Fibroblast of skin of right biceps (primary cell): Measurements from ENCODE around the gene SKAP1.
"Not testable (repeated sequence)": the region's sequence is repeated elsewhere in the genome, so short reads cannot be mapped to it uniquely, and the experiment has no call there.

ENCODE experiments used
- DNase-seq: peaks from one replicate; pipeline ENCODE4 v3.0.0-alpha.2; 2013

SKAP1 gene

DNA sequence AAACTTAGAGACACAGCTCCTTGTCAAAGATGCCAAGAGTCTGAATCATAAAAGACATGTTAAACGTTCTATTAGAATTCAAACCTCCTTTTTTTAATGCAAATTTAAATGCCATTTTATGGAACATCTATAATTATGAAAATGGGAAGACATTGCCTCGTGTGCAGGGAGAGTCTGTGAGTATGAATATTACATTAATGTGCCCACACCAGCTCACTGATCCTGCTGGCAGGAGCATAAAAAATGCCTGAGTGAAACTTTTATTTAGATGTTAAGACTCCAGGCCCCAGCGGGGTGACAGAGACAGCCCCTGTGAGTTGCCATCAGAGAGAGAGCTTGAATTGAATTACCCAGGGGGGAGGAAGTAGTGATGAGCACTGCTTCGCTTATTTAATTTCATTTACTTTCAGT, 237.7 kb downstream of the SKAP1 start:
- DNase-seq, result peak; percentile 10

DNA sequence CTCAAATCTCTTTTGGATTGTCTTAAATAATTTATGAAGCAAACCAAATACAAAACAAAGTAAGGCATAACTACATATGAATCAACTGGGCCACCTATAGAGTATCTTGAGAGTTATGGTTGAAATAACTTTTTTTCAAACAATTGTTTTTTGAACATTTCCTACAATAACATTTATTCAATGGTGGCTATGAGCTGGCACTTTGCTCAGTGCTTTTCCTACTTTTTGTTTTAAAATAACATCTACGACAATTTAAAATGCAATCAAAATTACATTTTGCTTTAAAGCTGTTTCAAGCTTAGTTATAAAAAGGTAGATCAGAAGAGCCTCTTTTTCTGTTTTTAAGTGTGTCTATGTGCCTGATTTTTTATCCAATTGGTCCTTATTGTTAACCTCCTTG, 238.7 kb downstream of the SKAP1 start:
- no peak for DNase-seq

DNA sequence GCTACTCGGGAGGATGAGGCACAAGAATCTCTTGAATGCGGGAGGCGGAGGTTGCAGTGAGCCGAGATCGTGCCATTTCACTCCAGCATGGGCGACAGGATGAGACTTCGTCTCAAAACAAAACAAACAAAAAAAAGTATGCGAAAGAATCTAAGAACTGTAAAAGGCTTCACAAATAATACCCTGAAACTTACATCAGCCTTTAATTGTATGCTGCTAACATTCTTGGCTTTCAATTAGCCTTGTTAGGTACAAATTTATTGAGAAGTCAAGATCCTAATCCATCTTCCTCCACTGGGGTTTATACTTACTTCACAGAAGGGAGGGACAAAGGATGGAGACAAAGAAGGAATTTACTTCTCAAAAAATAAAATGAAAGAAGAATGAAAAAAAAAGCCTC, 239.1 kb downstream of the SKAP1 start:
- DNase-seq, result no peak

DNA sequence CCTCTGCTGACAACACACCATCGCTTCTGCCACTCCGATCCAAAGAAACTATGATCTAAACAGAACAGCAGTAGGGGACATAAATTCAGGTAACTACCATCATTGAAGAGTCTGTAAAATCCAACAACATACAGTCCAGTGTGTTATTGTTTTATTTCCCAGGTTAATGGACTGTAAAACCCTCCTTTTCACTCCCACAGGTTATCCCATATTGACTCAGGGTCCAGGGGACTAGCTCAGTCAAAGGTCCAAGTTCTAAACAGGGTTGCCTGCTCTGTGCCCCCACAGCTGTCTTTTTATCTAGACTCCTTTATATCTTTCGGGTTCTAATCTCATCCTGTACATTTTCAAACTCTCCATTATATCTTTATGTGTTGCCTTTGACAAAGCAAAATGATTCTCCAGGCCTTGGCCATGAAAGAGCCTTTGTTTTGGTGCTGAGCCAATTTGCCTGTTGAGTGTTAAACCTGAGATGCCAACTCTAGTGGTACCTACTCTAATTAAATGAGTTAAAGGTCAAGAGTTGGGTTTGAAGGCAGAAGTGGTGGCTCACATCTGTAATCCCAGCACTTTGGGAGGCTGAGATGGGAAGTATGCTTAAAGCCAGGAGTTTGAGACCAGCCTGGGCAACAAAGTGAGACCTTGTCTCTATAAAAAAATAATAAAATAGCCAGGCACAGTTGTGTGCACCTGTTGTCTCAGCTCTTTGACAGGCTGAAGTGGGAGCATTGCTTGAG, 242.0 kb downstream of the SKAP1 start:
- no peak for DNase-seq

DNA sequence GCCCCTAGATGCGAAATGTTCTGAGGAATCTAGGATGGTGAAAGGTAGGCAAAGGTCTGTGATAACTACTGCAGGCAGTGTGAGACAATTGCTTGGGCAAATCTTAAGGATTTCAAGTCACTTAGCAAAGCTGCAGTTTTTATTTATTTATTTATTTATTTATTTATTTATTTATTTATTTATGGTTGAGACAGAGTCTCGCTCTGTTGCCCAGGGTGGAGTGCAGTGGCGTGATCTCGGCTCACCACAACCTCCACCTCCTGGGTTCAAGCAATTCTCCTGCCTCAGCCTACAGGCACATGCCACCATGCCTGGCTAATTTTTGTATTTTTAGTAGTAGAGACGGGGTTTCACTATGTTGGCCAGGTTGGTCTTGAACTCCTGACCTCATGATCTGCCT, 243.7 kb downstream of the SKAP1 start:
- not testable (repeated sequence) for DNase-seq

DNA sequence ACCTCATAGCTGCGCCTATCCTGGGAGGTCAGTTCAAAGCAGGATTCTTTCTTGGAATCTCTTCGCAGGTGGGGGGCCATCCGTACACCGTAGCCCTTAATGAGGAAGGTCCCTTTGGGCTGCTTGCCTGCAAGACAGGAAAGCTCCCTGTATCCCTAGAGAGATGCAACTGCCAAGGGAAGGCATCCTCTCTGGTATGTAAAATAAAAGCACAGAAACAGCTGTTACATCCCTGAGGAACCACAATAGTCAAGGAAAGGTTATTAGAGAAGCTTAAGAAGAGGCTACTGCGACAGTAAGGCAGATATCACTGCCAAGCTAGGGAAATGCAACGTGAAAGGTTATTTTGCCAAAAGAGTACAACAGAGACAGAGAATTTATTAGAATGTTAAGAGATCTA, 245.3 kb downstream of the SKAP1 start:
- no peak for DNase-seq

DNA sequence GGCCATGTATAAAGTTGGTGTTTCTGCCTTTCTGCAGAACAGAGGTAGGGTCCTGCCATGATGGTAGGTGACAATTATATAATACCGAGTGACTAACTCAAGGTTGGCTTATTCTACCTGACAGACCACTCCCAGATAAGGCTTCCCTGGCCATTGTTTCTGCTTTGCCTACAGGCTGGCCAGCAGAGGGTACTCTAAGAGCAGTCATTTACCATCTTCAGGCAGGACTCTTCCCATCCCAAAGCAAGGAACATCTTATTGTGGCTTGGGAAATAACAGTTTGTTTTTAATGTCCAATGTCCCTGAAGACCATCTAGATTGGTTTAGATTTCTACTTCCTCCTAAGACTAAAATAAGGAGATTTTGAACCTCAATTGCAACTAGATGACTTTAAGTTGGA, 248.4 kb downstream of the SKAP1 start:
- DNase-seq, result peak; percentile 22

DNA sequence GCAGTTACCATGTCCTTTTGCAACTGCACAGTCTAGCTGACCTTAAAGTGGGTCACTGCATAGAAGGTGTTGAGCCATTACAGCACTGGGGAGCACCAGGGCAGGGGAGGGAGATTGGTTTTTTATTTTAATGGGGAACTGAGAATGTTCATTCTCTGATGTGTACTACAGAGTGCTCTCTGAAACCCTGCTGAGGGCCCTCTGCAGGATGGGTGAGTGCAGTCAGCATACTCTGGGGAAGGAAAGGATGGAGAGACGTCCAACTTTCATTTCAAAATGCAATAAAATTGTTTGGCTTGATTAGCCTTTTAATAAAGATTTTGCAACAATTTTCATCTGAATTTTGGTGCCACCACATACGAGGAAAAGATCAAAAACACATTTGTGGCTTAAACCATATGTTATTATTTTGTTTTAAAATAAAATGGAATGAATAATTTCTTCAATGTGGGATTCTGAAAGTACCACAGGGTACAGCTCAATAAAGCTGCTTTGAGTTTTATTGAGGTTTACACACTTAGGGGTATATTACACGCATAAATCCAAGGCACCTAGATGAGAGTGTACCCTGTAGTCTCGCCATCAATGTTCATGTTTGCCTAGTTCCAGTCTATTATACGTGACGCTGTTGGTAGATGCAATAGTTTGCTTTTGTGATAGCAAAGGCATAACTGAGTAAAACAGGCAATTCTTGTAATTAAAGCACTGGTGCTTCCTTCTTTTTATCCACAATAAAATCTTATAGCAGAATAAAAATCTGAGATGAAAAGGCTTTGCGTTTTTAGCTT, 249.0 kb downstream of the SKAP1 start:
- no peak for DNase-seq

DNA sequence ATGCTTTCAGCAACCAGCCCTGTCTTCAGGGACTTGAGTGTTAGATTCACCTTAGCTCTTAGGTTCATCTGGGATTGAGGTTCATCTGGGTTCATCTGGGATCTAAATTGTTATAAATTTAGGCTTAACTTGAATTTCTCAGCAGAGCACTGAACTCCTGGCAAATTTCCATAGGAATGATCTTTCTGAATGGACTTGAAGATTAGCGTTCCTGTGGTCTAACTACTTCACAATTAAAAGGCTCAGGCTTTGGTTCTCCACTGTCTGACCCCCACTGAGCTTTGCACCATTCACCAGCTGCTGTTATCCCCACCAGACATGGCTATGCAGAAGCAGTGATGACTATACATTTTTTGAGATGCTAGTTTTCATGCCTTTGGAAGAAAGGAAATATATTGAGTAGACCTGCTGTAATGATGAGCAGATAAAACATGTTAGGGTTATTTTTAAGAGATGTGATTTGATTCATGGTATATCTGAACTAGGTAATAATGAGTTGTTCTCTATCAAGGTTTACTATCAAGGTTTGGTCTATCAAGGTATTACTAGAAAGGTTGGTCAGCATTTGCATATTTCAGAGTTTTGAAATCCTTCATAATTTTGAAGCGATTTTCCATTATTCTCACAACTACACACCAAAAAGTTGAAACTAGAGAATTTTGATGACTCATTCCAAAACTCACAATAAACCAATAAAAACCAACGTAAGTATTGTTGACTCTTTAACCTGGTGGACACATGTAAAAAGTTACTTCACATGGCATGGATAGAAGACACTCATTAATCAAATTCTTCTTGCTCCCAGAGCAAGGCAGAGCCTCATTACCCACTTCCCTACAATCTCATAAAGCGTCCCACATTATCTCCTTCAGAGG, 250.7 kb downstream of the SKAP1 start:
- peak; percentile 19 for DNase-seq

DNA sequence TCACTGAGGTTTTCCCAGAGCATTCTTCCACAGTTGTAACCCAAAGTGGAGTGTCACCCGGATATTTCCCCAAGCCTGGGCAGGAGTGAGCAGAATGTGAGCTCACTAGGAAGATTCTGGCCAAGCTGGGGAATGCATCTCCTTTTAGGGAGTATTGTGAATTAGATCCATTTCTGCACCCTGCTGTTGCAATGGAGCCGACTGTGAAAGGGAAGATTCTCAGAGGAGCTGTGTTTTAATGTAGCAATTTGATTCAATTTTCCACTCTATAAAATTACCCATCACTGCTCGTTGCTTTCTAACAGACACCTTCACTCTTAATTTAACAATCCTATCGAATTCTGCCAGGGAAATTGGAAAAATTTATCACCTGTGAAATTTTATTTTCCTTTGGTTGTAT, 251.7 kb downstream of the SKAP1 start:
- DNase-seq, result no peak

DNA sequence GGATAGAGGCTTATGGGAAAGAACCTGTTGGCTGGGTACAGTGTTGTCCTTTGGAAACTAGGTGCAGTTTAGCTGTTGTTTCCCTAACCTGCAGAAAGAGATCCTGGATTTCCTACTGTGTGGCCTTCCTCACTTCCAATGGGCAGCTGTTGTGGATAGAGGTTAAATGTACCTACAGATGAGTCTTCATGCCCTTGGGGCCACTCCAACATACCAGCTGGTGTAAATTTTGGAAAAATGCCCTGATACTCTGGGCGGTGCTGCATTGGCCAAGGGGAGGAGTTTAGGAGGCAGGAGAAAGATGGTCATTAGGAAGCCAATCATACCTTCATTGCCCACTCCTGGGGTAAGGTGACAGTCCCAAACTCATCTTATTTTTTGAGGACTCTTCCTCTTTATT, 252.2 kb downstream of the SKAP1 start:
- DNase-seq, result no peak

DNA sequence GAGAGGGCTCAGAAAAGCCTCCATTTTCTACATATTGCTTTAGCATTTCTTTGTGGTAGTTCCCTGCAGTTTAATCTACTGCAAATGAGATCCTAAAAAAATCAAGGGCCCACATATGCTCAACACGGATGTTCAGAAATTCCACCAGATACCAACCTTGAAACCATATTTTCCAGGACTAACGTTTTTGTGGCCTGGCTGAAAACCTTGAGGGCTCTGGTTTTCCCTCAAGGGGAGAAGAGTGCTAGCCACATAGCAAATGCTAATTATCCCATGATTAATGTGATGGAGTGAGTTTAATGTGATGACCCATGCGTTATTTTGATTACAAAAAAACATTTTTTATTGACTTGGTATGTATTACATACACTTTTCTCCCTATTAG, 253.6 kb downstream of the SKAP1 start:
- DNase-seq, result no peak

DNA sequence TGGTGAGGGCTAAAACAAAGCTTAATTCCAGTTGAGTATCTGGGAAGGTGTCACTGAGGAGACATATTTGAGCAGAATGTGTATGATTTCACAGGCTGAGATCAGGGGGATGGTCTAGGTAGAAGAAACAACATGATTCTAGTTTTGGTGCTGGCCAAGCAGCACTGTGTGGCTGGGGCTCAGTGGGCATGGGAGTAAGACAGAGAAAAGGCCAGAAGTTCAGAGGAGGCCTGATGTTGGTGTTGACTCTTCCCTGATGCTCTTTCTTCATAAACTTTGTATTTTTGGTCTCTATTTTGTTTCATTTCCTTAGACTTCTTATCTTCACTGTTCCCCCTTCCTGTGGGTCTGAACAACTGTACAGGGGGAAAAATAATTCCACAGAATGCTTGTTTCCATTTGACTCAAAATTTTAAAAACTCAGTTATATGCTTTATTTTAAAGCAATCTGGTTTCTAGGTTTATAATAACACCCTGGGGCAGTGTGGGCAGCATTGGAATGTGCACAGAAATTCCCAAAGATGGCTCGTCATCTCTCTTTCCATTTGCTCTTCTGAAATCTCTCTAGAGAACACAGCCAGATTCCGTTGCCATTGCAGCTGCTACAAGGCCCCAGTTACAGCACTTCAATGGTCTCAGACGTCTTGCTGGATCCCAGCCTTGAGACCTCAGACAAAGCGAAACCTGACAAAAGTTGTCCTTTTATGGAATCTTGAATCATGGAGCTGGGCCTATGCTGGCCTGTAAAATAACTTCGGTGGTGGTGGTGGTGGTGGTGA, 254.1 kb downstream of the SKAP1 start:
- peak; percentile 44 for DNase-seq

DNA sequence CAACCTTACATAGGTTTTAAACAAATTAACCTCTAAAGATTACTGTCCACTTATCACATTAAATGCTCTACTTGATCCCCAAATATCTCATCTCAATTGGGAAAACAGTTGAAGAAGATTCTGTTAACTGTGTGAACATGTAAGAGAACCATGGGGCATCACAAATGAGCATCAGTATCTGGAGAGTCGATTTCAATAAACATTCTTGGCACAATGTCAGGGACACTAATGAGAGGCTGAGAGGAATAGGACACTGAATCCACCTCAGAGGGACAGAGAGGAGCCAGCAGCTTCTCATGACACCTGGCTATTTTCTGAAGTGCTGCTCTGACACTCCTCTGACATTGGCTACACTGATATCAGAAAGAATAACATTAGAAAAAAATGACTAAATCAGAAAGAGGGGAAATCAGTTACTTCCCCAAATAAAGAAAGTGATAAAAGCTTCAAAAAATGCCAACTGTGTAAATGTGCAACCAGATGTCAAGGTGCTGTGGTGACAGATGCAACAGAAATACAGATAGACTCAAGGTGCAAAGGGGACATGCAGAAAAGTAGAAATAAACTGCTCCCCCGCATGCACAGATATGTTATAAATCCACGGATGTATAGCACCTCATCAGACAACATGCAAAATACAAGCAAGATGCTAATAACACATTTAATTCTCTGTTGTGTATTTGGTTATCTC, 255.0 kb downstream of the SKAP1 start:
- DNase-seq, result no peak

DNA sequence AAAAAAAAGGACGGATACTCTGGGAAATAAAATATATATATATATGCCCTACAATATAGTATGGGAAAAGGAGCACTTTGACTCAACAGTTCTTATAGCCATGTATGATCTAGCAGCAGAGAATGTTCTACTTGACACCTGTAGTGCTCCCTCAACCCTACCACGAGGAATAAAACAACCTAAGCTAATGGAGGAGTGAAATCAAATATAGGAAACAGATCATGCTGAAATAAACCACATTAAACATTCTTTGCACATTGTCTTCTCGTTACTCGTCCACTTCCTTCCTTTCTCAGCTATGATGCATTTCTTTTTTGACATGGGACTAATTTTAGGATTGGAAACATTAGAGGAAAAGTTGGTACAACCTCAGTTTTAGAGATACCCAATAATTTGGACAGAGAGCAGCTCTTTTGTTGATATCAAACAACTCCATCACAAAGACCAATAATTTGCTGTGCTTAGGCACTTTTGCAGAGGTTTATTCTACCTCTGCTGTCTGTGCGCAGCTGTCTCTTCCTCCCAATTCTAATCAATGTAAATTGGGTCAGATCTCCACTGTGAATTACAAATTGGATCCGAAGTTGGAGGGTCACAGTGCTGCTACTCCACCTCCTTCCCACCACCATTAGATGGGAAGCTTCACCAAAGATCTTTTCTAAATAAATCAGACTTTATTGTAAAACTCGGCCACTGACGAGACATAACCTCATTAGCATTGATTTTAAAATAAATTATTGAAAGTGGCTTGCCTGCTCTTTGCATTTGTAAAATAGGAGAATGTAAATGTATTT, 256.6 kb downstream of the SKAP1 start:
- DNase-seq, result no peak

DNA sequence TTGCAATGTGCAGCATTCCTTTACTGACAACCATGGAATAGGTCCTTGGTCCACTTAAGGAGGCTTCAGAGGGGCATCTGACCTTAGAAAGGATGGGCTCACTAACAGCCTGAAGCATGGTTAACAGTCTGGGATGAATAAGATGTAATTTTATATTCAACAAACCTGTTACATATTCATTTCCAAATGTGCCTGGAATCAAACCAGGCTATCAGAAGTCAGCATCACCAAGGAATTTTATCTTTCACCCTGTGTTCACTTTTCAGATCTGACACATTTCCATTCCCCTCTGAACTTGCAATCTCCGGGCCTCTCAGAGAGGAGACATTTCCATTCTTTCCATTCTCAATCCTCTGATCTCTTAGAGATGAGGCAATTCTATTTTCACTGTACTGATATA, 260.1 kb downstream of the SKAP1 start:
- DNase-seq, result no peak

DNA sequence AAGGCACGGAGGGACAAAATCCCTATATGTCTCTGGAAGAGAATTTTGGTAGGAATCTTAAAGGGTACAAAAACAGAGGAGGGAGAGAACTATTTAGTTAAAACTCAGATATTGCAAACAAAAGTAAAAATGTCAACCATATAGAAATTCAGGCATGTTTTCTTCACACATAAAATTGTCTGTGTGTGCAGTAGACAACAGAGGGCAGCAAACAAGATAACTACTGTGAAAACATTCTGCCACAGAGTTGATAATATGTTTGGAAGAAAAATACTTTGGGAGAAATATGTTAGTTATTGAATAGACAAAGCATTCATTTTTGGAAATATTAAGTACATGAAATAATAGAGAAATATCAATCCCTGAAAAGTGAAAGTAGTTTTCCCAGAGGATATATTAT, 266.2 kb downstream of the SKAP1 start:
- DNase-seq, result no peak

DNA sequence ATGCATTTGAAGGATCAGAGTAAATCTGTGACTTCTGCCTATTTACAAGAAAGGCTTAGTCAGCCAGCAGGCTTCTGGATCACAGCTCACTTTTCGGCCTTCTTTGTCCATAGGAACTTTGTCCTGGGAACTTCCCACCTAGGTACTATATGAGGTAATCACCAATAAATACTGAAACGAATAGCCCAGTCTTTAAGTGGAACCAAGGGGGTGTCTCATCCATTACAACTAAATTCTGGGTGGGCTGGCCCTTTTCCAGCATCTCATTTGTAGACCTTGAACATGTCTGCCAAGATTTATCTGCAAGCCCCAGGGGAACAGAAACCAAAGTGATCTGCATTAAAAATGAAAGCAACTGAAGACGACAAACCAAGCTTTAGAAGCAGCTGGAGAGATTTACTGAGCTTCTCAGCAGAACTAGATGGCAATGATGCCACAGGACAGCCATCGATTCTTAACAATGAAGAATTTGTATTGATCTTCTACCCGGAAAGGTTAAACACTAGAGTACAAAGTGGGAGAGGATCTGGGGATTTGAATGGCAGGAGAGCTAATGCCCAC, 267.0 kb downstream of the SKAP1 start:
- DNase-seq, result peak; percentile 20

DNA sequence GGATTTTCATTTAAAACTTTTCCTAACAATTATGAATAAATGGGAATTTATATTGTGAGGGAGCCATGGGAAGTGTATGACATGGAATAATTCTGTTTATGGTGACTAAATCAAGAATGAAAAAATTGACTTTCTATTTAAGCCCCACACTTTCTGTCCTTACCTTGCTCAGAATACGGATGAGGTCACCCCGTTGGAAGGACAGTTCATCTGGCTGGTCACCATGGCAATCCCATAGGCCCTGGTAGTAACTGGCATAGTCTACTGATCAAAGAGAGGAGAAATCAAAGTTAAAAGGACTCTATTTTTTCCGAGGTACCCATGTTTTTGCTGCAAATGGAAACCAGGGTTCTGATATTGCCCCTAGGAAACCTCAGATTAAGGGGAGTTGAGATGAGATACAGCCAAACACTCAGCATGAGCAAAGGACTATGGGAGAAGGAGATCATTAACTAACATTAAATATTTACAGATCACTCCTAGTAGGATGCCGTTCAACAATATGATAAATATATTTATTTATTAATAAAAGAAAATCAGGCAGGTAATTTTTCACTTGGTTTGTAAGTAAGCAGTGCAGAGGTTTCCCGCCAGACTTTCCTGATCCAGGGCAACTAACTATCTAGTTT, 267.6 kb downstream of the SKAP1 start:
- no peak for DNase-seq

DNA sequence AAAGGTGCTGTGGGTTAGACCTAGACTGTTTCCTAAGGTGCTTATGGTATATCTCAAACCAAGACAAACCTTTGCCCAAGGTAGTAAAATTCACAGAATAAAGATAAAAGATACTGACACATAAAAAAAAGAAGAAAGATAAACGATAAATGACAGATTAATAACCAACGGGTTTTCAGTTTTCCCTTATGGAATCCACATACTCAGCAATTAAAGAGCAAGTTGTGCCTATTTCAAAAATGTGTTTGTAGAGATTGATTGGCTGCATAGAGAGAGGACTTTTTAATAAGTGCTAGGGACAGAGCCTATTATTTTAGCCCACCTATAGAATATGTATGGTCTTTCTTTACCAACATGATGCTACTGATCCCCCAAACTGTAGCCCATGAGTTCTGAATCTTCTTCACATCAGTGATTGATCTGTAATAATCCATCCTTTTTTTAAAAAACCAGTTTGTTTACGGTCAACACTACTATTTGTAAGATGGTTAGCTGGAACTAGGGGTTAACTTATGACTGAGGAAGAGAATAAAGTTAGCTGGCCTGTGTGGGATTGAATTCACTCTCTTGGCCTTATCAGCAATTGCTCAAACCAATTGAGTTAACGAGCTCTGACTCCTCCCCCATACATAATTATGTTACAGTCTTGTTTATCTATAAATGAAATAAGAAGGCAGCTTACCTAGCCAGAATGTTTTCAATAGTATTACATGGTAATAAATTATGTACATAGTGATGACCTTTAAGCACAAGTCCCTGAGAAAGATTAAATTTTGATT, 268.7 kb downstream of the SKAP1 start:
- DNase-seq, result no peak
